Measurements from ENCODE around the gene TMEM165.

The TMEM165 gene

DNA sequence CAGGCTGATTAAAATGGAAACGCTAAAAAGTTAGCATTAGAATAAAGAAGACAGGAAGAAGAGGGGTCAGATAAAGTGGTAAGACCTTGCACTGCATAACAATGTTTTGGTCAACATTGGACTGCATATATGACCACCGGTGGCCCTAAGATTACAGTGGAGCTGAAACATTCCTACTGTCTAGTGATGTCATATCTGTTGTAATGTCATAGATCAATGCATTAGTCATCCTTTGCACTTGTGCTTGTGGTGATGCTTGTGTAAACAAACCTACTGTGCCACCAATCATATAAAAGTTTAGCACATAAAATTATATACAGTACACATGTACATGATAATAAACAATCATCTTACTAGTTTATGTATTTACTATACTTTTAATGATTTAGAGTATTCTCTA lies 73.0 kb downstream of the TMEM165 start:
- DNase-seq: no peak

DNA sequence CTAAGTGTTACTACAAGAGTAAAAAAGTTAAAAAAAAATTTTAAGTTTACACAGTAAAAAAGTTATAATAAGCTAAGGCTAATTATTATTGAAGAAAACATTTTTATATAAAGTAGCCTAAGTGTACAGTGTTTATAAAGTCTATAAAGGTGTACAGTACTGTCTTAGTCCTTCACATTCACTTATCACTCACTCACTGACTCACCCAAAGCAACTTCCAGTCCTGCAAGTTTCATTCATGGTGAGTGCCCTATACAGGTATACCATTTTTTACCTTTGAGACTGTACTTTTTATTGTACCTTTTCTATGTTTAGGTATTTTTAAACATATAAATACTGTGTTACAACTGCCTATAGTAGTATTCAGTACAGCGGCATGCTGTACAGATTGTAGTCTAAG lies 74.2 kb downstream of the TMEM165 start:
- DNase-seq: no peak
